Activated CD8-positive, alpha-beta memory T cell treated with anti-CD3 and anti-CD28 coated beads for 36 hours (primary cell): ENCODE results near the gene WDR27. TPM values are rescaled to one million over a fixed set of nuclear protein-coding genes. Genes with fewer than 3 reads are reported as not detected.

ENCODE experiments used
- CTCF ChIA-PET: fragments of 350-600 bp; sonication (Branson Sonifier 250); formaldehyde crosslinking; loops from one replicate; lab custom pipeline; 2021; ENCODE audit warnings: antibody characterized with exemption; lab: Charles Lee
- POLR2A ChIA-PET: fragments of 350-600 bp; sonication (Branson Sonifier 250); formaldehyde crosslinking; loops from one replicate; lab custom pipeline; 2021; ENCODE audit warnings: antibody characterized with exemption; lab: Charles Lee
- total RNA-seq, 2 experiments: library from RNA; stranded (reverse); gene quantifications; one replicate each; pipeline ENCODE4 v1.2.3, GENCODE V29; 2021

Gene WDR27
- total RNA-seq, 2 experiments from 2014 or later, result 32.0 TPM

GRCh38 chr6:169409742-169410312, 292.0 kb downstream of the WDR27 start:
- CTCF ChIA-PET, result no interaction called here
- POLR2A ChIA-PET, result no interaction called here

GRCh38 chr6:169407325-169407724, 294.5 kb downstream of the WDR27 start:
- POLR2A ChIA-PET, result no interaction called here
- CTCF ChIA-PET, result no interaction called here

Other genes starting within 250 kb of the WDR27 start
- gene C6orf120, start 97 bp upstream of the WDR27 start, total RNA-seq, result 10 to 100 TPM; 23.1 TPM
- gene PHF10, start 22.5 kb upstream of the WDR27 start, total RNA-seq, result 10 to 100 TPM; 75.5 to 78.9 TPM
- gene DYNLT2, start 49.5 kb upstream of the WDR27 start, total RNA-seq, result 1 to 10 TPM; 2.0 to 2.1 TPM
- 10 to 100 TPM; 24.0 to 25.1 TPM for gene ERMARD, start 49.6 kb upstream of the WDR27 start, total RNA-seq